IPS DF 4.7 (cell line): ENCODE results near the gene SYT11.
"Not testable (repeated sequence)": the region's sequence is repeated elsewhere in the genome, so short reads cannot be mapped to it uniquely, and the experiment has no call there.

Experiments used
- DNase-seq: peaks from one replicate; pipeline ENCODE4 v3.0.0-alpha.2; 2013; ENCODE audit warnings: low spot score; ENCODE audit errors: extremely low read depth

SYT11 gene

DNA sequence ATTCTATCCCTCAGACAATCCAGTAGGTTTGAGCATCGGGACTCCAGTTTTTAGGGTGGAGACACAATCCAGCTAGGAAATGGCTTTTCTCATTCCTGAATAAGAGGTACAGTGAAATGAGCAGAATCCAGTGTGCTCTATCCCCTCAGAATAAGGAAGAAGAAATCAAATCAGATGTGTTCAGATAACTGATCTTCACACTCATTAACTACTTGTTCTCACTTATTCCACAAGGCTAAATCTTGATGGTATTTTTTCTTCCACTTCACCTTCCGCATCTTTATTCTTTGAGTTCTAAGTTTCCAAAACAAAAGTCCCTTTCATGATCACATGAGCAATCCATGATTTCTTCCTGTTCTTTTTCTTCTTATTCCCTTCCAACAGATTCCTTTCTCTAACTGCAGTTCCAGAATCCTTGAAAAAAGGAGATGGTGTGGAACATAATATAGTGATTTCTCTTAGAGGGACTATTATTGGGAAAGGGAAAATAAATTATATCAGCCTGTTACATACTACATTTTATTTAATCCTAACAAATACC is 1.7 kb downstream of the SYT11 start:
- DNase-seq = no peak

DNA sequence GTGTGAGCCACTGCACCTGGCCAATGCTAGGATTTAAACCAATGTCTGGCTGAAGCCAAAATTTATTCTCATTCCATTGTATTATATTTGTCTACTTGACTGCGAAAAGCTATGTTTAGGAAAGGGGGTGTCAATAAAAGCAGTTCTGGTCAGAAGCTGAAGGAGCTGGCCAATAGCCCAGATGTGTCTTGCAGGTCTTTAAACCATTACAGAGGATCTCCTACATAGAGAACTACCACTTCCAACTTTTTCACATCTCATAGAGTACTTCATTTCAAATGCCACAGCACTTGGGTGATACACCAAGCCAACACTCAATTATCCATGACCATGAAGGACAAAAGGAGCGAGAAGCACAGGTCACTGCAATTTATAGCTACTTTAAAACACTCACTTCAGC is 2.5 kb downstream of the SYT11 start:
- no peak for DNase-seq

DNA sequence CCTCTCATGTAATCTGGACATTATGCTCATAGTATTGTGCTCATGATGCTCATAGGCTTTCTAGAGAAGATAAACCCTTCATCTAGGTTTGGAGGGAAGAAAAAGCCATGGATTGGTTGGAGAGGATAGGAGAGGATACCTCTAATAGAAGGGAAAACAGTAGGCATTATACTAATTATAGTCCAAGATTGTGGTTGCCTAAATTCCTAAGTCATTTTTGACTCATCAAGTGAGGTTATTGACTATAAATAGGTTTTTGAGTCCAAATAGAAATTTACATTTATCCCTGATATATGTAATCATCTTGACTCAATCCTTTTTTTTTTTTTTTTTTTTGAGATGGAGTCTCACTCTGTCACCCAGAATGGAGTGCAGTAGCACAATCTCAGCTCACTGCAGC is 5.0 kb downstream of the SYT11 start:
- no peak for DNase-seq

DNA sequence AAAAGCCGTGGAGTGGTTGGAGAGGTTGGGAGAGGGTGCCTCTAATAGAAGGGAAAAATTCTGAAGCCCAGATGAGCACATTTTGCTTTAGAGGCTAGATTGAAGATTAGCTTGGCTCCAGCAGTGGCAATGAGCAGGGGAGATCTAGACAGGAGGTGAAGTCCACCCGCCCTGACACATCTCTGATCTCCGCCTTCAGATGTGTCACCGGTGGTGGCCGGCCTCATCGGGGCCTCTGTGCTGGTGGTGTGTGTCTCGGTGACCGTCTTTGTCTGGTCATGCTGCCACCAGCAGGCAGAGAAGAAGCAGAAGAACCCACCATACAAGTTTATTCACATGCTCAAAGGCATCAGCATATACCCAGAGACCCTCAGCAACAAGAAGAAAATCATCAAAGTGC is 8.4 kb downstream of the SYT11 start:
- DNase-seq = no peak

DNA sequence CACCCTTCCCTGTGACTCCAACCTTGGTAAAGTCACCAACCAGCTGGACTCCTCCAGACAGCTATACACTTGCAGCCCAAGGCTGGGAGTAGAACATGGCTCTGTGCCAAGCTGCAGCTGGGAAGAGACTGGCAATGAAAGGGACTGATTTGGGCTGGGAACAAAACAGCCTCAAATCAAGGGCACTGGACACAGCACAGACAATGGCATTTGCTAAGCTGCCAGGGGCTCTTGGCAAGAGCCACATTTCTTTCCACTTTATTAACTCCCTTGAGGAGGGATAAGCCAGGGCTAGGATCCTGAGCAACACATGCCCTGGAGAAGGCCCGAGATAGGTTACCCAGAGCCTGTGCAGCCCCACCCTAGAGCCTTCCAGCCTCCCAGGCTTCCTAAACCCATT is 12.0 kb downstream of the SYT11 start:
- DNase-seq = no peak

DNA sequence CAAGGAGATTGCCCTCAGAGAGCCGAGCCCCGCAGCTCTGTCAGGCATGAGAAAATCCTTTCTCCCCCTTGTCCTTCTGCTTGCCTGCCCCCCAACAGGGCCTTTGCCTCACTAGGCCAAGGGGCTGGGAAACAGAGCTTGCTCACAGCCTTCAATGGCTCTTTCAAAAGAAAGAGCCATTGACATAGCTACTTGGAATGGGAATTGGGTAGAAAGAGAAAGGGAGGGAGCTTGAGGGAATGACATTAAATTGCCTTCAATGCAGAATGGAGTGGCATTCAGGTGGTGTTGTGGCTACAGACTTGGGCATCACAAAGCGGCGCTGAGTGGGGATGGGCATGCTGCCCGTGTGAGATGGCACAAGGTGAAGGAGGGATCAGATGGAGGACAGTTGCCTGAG is 13.2 kb downstream of the SYT11 start:
- no peak for DNase-seq

DNA sequence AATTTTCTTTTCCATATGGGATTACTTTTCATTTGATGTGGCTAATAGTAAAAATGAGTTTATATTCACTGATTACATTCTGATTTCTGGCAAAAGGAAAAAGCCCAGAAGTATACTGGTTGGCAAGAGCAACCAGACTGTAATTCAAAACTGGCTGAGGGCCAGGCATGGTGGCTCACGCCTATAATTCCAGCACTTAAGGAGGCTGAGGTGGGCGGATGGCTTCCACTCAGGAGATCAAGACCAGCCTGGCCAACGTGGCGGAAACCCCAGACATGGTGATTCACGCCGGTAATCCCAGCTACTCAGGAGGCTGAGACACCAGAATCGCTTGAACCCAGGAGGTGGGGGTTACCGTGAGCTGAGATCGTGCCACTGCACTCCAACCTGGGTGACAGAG is 14.5 kb downstream of the SYT11 start:
- DNase-seq = no peak

DNA sequence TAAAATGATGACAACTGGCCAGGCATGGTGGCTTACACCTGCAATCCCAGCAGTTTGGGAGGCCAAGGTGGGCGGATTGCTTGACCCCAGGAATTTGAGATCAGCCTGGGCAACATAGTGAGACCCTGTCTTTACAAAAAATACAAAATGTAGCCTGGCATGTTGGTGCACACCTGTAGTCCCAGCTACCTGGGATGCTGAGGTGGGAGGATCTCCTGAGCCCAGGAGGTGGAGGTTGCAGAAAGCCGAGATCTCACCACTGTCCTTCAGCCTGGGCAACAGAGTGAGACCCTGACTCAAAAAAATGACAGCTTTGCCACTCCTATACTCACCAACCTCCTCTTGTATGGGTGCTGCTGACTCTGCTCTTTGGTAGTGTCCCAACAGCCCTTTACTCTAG is 18.6 kb downstream of the SYT11 start:
- no peak for DNase-seq

DNA sequence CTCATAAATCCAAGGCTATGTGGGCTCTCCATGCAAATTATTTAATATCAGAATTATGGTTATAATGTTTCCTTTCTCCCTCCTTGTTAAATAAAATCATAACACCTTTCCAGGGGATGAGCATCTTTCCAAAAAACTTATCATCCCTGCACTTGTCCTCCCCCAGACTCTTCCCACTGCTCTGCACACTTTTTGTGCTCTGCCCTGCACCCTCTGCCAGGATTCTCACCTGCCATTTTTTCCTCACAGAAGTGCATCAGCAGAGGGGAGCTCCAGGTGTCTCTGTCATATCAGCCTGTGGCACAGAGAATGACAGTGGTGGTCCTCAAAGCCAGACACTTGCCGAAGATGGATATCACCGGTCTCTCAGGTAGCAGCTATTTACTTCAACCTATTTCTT is 20.9 kb downstream of the SYT11 start:
- DNase-seq = no peak

DNA sequence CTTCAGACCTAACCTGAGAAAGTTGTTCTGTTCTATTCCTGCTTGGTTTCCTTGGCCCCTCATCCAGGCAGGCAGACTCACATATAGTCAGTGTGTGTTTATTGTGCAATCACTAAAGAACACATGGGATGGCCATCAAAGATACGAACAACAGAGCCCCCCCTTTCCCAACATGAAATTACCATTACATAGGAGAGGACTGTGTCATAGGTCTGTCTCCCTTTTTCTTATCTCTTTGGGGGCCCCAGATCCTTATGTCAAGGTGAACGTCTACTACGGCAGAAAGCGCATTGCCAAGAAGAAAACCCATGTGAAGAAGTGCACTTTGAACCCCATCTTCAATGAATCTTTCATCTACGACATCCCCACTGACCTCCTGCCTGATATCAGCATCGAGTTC is 21.6 kb downstream of the SYT11 start:
- no peak for DNase-seq

DNA sequence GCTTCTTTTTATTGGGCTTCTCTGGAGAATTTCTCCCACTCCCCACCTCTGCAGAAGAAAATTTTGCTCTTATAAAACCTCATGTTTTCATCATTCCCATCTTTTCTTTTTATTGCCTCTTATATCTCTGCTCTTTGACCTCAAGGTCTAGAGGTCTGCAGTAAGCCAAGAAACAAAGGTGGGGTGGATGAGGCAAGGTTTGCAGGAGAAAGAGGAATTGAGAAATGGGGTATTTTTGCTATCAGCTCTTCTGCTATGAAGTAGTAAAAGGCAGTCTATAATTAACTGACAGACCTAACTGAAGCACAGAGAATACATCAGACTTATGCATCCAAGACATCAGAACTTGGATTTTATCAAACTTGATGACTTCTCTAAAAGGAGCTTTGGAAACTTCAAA is 22.9 kb downstream of the SYT11 start:
- DNase-seq = no peak

DNA sequence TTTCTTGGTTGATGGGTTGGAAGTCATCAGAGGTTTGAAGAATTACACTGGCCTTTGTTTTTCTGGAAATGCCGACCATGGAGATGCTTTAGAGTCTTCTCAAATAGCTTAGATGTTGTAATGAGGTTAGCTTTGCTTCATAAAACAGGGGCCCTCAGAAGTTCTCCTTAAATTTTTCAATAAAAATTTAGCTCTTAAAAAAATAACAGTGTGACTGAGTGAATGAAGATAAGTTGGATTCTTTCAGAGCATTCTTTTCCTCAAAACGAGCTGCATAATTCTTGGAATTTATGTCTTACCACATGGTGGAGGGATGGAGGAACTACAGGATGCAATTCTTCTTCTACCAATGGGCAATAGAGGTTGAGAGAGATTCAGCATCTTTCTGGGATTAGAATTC is 23.4 kb downstream of the SYT11 start:
- DNase-seq = no peak

DNA sequence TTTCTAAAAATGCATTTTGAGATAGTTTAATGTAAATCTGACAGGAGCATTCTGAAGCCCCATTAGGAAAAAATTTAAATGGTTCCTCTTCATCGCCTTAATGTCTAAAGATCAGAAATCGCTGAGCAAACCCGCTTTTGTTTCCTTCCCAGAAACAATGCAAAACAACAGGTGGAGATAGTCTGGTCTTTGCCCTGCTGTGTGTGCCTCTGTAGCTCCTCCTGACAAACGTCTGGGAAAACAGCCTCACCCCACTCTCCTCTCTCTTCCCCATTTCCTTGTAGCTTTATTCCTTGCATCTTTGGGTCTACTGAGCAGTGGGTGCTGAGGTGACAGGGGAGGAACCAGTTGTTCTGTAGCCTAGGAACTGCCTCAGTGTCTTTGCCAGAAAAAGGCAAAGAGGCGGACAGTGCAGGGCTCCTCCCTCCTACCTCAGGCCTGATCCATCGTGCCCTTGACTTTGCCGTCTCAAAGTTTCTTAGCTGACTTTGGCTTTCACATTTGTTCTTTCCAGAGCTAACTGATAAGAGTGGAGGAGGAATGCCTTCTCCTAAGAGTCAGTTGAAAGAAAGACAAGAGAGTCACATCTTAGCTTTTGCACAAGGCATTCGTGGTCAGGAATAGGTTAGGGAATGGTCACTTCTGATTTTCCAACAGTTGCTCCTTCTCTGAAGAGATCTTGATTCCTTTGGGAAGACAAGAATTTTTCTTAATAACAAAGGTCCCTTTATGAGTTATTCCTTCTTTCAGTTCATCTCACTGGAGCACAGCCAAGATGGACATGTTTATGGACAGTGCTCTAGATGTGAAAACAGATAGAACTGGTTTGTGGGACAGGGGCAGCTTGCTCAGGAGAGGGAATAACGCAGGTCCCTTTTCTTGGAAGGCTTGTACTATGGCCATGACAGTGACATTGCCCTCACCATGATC is 24.9 kb downstream of the SYT11 start:
- DNase-seq = no peak

DNA sequence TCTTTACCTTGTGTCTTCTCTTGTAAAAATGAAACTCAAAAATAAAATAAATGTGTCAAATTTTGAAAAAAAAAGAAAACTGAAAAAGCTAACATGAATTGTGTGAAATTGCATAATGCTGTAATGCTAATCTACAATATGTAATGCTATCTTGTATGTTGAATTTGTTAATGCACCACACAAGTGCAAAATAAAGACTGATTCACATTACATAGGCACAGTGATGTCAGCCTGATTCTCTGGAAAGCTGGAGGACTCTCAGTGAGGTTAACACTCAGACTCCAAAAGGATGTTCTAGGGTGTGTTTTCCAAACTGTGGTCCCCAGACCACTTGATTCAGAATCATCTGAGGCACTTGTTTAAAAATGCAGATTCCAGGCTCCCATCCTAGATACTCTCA is 25.6 kb downstream of the SYT11 start:
- no peak for DNase-seq

DNA sequence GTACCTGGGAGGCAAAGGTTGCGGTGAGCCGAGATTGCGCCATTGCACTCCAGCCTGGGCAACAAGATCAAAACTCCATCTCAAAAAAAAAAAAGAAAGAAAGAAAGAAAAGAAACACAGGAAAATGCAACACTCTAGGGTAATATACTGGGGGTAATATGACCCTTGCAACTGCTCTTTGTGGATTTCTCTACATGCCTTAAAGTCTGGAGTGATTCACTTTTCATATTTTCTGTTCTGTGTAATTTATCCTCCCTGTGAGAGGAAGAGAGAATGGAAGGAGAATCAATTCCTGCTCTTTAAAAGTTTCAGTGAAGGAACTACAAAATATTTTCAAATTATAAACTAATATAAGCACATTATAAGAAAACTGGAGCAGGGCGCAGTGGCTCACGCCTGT is 29.1 kb downstream of the SYT11 start:
- DNase-seq = no peak

DNA sequence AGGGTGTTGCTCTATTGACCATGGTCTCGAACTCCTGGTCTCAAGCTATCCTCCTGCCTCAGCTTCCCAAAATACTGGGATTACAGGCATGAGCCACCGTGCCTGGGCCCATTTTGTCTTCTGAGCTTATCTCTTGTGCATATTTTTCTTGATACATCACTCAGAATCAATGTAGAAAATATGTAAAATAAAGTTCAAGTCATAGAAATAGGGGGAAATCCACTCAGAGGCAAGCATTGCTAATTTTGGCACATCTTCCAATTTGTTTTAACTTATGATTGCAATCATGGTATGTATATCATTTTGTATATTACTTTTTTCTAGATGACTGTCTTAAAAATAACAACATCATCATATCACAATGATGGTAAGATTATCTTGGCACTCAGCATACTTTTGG is 30.2 kb downstream of the SYT11 start:
- no peak for DNase-seq

DNA sequence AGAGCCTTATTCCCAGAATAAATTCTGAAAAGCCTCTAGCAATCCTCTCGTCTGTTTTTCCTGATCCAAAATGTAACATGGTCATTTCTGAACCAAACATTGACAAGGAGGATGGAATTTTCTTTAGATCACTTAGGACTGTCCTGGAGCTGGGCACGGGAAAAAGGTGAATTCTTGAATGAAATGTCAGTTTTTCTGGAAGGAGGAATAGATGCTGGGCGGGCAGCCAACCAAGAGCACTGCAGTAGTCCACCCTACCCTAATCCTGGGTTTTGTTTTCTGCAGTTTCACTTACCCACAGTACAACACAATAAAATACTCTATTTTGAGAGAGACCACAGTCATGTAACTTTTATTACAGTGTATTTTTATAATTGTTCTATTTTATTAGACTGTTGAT is 30.9 kb downstream of the SYT11 start:
- DNase-seq = no peak

DNA sequence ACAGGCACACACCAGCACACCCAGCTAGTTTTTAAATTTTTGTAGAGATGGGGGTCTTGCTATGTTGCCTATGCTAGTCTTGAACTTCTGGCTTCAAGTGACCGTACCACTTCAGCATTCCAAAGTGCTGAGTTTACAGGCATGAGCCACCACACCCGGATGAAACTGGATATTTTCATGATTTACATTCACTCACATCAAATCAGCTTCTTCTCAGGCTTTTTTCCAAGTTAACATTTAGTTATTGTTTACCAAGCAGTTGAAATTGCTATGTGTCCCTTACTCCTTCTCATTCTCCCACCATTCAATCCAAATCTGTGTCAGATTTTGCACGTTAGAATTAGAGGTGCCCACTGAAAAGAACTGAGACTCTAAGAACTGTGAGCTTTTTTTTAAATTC is 33.4 kb downstream of the SYT11 start:
- DNase-seq = no peak

DNA sequence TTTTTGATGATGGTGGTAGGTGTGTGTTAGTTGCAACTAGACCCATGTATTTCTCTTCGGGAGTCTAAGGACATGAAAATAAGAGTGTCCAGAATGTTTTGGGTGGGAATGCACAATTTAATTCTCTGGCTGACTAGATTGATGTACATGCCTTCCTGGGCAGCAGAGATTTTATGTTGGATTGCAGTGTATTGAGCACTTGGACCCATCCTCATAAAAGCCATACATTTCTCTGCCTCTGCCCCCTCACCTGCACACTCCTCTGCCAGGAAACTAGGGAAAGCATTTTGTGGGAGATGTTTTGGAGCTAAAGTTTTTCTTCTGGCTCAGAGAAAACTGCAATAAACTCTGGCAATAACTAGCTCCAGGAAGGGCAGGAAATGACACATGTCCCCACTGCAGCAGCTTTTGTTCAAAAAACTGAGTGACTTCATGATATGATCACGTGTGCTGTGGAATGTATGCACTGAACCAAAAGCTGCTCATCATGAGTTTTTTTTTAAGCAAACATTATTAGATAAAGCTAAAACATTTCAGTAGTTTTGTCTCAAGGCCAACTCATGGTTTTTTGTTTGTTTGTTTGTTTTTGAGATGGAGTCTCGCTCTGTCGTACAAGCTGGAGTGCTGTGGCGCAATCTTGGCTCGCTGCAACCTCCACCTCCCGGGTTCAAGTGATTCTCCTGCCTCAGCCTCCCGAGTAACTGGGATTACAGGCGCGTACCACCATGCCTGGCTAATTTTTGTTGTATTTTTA is 34.2 kb downstream of the SYT11 start:
- no peak for DNase-seq

DNA sequence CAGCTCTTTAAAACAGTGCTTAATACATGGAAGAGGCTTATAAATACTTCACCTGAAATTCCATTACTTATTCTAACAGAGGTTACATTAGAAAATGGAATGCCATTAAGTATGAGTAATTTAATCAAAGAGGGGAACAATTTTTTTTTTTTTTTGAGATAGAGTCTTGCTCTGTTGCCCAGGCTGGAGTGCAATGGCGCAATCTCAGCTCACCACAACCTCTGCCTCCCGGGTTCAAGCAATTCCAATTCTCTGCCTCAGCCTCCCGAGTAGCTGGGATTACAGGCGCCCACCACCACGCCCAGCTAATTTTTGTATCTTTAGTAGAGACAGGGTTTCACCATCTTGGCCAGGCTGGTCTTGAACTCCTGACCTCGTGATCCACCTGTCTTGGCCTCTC is 36.2 kb downstream of the SYT11 start:
- not testable (repeated sequence) for DNase-seq

DNA sequence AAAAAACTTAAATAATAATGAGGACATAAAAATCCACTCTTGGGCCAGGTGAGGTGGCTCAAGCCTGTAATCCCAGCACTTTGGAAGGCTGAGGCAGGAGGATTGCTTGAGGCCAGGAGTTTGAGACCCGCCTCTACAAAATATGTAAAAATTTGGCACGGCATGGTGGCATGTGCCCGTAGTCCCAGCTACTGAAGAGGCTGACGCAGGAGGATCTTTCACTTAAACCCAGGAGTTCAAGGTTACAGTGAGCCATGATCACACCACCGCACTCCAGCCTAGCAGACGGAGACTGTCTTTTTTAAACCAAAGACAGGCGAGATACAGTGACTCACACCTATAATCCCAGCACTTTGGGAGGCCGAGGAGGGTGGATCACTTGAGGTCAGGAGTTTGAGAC is 37.1 kb downstream of the SYT11 start:
- not testable (repeated sequence) for DNase-seq

DNA sequence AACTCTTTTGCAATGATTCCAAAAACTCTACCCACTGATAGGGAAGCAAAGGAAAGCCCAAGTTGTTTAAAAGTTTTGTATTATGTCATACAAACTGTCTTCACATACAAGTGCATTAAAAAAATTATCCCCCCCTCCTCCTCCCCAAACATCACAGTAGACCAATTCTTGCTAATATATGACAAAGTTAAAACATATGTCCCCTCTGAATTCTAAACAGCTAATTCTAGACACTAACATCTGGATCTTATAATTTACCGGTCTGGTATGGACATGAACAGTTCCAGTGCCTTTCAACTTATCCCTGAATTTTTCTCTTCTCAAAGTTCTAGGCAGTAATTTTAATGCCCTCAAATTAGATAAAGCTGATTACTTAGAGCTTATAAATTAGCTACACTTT is 38.4 kb downstream of the SYT11 start:
- no peak for DNase-seq

DNA sequence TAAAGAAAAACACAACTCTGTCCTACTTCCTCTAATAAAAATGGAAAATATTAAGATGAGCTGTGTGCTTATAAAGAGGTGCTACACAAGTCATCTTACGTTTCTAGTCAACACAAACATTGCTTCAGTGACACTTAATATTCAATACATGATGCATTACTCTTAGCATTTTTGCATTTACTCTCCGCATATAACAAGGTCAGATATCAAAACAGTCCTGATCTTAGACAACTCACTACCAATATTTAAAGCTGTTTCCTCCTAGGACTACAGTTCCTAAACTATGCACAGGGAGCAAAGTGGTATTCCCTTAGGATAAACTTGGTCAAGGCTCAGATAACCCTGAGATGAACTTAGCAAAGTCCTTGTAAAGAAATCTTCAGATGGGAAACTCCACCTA is 39.5 kb downstream of the SYT11 start:
- DNase-seq = no peak
